ENCODE measurements around the gene B3GNT5. TPM values are rescaled to one million over a fixed set of nuclear protein-coding genes. Genes with fewer than 3 reads are reported as not detected.

The B3GNT5 gene
- total RNA-seq, 1 donor from 2014 or later, result 25.0 TPM

GRCh38 chr3:183264268-183264667 is 11.2 kb downstream of the B3GNT5 start:
- H3K9me3 Mint-ChIP-seq, result no peaks in the 10 kb centered on the region
- H3K27me3 Mint-ChIP-seq, result no peaks in the 10 kb centered on the region
- no peak overlapping the region for H3K4me3 Mint-ChIP-seq
- no peak overlapping the region for H3K27ac Mint-ChIP-seq
- peaks cover 11% of the 10 kb centered on the region for H3K36me3 Mint-ChIP-seq (ENCODE audit: low read depth)
- intact Hi-C loops (cut with micrococcal nuclease), result no loop called here
- peaks cover 27% of the 10 kb centered on the region for H3K4me1 Mint-ChIP-seq
- DNase-seq, result no peak

GRCh38 chr3:183265157-183265642 is 12.1 kb downstream of the B3GNT5 start:
- intact Hi-C loops (cut with micrococcal nuclease), result loop anchor here (5.0 kb wide), 4 partner anchors 53 to 287 kb away; no protein-coding TSS in a partner anchor

DNA sequence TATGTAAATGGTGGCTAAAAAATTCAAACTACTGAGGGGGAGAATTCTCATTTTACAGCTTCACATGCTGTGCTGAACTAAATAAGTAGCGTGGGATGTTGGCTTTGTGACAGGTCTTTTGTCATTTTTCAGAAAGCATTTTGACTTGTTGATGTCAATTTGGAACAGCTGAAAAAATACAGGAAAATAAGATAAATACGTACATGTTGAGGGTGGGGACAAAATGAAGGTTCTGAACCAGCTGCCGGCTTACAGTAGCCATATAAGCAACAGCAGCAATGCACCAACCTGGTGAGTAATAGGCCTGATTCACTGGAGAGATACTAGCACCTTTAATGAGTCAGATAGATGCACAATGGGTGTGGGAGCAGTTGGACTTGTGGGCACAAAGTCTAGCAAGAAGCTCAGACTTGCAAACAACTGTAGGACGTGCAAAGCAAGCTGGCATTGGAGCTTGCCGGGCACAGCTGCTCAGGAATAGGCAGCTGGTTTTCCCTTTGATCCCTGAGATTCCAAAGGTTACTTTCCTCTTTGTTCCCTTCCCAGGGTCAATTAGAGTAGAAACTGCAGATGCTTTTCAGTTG is 12.9 kb downstream of the B3GNT5 start:
- no peaks in the 10 kb centered on the region for H3K27me3 Mint-ChIP-seq
- no peaks in the 10 kb centered on the region for H3K9me3 Mint-ChIP-seq
- intact Hi-C loops (cut with micrococcal nuclease), result loop anchor here (1.0 to 5.0 kb wide), 8 partner anchors 12 to 286 kb away; no protein-coding TSS in a partner anchor
- peaks cover 16% of the 10 kb centered on the region for H3K36me3 Mint-ChIP-seq (ENCODE audit: low read depth)
- H3K4me3 Mint-ChIP-seq, result no peak overlapping the region
- peak; percentile 65 for DNase-seq
- H3K27ac Mint-ChIP-seq, result no peak overlapping the region
- H3K4me1 Mint-ChIP-seq, result peaks cover 19% of the 10 kb centered on the region

More at GRCh38 chr3:183265157-183265642, 12.1 kb downstream of the B3GNT5 start:
- Mint-ChIP-seq H3K4me3 (no peak overlapping the region), H3K9me3 (no peaks in the 10 kb centered on the region), H3K27ac (no peak overlapping the region), H3K4me1 (peaks cover 19% of the 10 kb centered on the region), H3K36me3 (ENCODE audit: low read depth) (peaks cover 15% of the 10 kb centered on the region), H3K27me3 (no peaks in the 10 kb centered on the region)
- peak; percentile 69 for DNase-seq

DNA sequence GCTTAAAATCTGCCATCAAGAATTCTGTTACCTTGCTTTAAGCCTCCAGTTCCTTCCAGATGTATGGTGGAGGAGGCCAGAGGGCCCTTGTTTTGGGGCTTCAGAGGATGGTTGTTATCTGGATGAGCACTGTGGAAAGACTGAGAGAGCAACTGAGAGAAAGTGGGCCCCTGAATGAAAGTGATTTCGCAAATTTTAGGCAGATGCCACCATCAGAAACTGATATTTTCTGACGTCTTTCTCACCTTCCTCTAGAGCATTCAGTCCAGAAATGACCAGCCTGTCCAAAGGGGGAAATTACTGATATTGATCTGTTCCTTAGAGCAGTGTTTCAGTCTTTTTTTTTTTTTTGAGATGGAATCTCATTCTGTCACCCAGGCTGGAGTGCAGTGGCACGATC is 13.4 kb downstream of the B3GNT5 start:
- peaks cover 19% of the 10 kb centered on the region for H3K4me1 Mint-ChIP-seq
- no peak overlapping the region for H3K4me3 Mint-ChIP-seq
- H3K36me3 Mint-ChIP-seq (ENCODE audit: low read depth), result peaks cover 19% of the 10 kb centered on the region
- H3K9me3 Mint-ChIP-seq, result no peaks in the 10 kb centered on the region
- DNase-seq, result no peak
- H3K27me3 Mint-ChIP-seq, result no peaks in the 10 kb centered on the region
- H3K27ac Mint-ChIP-seq, result no peak overlapping the region
- intact Hi-C loops (cut with micrococcal nuclease), result loop anchor here (1.0 to 5.0 kb wide), 8 partner anchors 12 to 286 kb away; no protein-coding TSS in a partner anchor

GRCh38 chr3:183267140-183267539 is 14.1 kb downstream of the B3GNT5 start:
- H3K27me3 Mint-ChIP-seq, result no peaks in the 10 kb centered on the region
- H3K27ac Mint-ChIP-seq, result no peak overlapping the region
- H3K4me1 Mint-ChIP-seq, result peaks cover 20% of the 10 kb centered on the region
- H3K9me3 Mint-ChIP-seq, result no peaks in the 10 kb centered on the region
- H3K36me3 Mint-ChIP-seq (ENCODE audit: low read depth), result peaks cover 21% of the 10 kb centered on the region
- no peak overlapping the region for H3K4me3 Mint-ChIP-seq
- no peak for DNase-seq
- intact Hi-C loops (cut with micrococcal nuclease), result loop anchor here (5.0 kb wide), 4 partner anchors 55 to 285 kb away; no protein-coding TSS in a partner anchor

DNA sequence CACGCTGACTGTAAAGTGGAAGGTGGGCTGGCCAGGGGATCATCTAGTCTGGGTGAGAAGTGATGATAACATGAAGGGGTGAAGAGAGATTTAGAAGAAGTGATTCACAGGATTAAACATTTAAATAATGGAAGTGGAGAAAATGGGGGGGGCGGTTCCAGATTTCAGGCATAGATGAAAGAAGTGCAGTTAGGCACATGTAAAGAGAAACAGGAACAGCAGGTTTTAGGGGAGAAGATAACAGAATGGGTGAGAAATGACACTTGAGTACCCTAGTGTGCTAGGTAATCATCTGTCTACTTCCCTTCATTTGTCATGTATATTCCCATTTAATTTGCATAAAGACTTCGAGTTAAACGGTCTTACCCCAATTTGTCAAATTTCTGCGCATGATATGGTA is 15.3 kb downstream of the B3GNT5 start:
- no peak for DNase-seq
- Mint-ChIP-seq H3K36me3 (ENCODE audit: low read depth) (peaks cover 21% of the 10 kb centered on the region), H3K4me1 (peaks cover 21% of the 10 kb centered on the region), H3K27ac (peak overlapping the region; percentile 2), H3K4me3 (no peak overlapping the region), H3K27me3 (no peaks in the 10 kb centered on the region), H3K9me3 (no peaks in the 10 kb centered on the region)
- intact Hi-C loops (cut with micrococcal nuclease), result loop anchor here (5.0 kb wide), 4 partner anchors 56 to 284 kb away; no protein-coding TSS in a partner anchor

GRCh38 chr3:183269345-183269744 is 16.3 kb downstream of the B3GNT5 start:
- peaks cover 22% of the 10 kb centered on the region for H3K4me1 Mint-ChIP-seq
- no peak overlapping the region for H3K4me3 Mint-ChIP-seq
- DNase-seq, result no peak
- no peaks in the 10 kb centered on the region for H3K27me3 Mint-ChIP-seq
- no peak overlapping the region for H3K27ac Mint-ChIP-seq
- peaks cover 23% of the 10 kb centered on the region for H3K36me3 Mint-ChIP-seq (ENCODE audit: low read depth)
- intact Hi-C loops (cut with micrococcal nuclease), result loop anchor here (5.0 kb wide), 4 partner anchors 57 to 283 kb away; no protein-coding TSS in a partner anchor
- H3K9me3 Mint-ChIP-seq, result no peaks in the 10 kb centered on the region

- Mint-ChIP-seq H3K9me3 (no peaks in the 10 kb centered on the region), H3K4me3 (no peak overlapping the region), H3K4me1 (peaks cover 22% of the 10 kb centered on the region), H3K27me3 (no peaks in the 10 kb centered on the region), H3K36me3 (ENCODE audit: low read depth) (peaks cover 26% of the 10 kb centered on the region), H3K27ac (no peak overlapping the region)
- intact Hi-C loops (cut with micrococcal nuclease), result no loop called here
- DNase-seq, result no peak
Observed at GRCh38 chr3:183270344-183270743, 17.3 kb downstream of the B3GNT5 start.

- intact Hi-C loops (cut with micrococcal nuclease), result no loop called here
- Mint-ChIP-seq H3K27ac (no peak overlapping the region), H3K9me3 (no peaks in the 10 kb centered on the region), H3K27me3 (no peaks in the 10 kb centered on the region), H3K4me1 (peaks cover 18% of the 10 kb centered on the region), H3K36me3 (ENCODE audit: low read depth) (peaks cover 23% of the 10 kb centered on the region), H3K4me3 (no peak overlapping the region)
- no peak for DNase-seq
Observed at GRCh38 chr3:183272142-183272541, 19.1 kb downstream of the B3GNT5 start.

- Mint-ChIP-seq H3K27ac (no peak overlapping the region), H3K36me3 (ENCODE audit: low read depth) (peaks cover 22% of the 10 kb centered on the region), H3K27me3 (no peaks in the 10 kb centered on the region), H3K4me1 (peaks cover 15% of the 10 kb centered on the region), H3K9me3 (no peaks in the 10 kb centered on the region), H3K4me3 (no peak overlapping the region)
- no peak for DNase-seq
- intact Hi-C loops (cut with micrococcal nuclease), result no loop called here
Observed at GRCh38 chr3:183272791-183273190, 19.7 kb downstream of the B3GNT5 start.

GRCh38 chr3:183274609-183275008 is 21.6 kb downstream of the B3GNT5 start:
- H3K9me3 Mint-ChIP-seq, result no peaks in the 10 kb centered on the region
- DNase-seq, result no peak
- no peak overlapping the region for H3K27ac Mint-ChIP-seq
- no peaks in the 10 kb centered on the region for H3K27me3 Mint-ChIP-seq
- intact Hi-C loops (cut with micrococcal nuclease), result no loop called here
- H3K36me3 Mint-ChIP-seq (ENCODE audit: low read depth), result peaks cover 19% of the 10 kb centered on the region
- H3K4me1 Mint-ChIP-seq, result peaks cover 9% of the 10 kb centered on the region
- H3K4me3 Mint-ChIP-seq, result no peak overlapping the region

DNA sequence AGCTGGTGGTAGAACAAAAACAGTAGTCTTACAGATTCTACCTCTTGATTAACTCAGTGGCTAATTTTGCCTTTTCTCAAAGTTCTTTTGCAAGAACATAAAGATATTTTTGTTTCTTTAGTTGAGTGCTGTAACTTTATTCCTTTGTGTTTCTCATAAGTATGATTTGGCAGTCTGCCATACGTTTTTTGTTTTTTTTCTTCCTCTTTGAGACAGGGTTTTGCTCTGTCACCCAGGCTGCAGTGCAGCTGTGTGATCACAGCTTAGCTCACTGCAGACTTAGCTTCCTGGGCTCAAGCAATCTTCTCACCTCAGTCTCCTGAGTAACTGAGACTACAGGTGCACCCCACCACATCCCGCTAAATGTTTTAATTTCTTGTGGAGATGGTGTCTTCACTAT is 22.4 kb downstream of the B3GNT5 start:
- intact Hi-C loops (cut with micrococcal nuclease), result no loop called here

DNA sequence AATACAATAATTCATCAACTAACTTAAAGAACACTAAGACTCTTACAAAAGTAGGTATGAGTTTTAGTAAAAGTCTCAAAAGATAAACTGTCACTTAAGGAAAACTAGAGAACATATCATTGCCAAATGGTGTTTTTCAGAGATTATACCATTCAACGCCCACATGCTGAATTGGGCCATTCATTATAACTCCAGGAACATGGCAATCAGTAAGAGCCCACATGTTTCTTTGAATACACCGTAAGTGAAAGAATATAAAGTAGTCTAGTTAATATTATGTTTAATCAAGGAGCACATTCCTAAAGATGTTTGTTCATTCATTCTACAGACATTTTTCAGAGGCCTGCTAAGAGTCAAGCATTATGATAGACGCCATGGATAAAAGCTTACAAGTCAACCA is 22.9 kb downstream of the B3GNT5 start:
- Mint-ChIP-seq H3K4me1 (peaks cover 9% of the 10 kb centered on the region), H3K27ac (peak overlapping the region; percentile 6), H3K36me3 (ENCODE audit: low read depth) (peaks cover 14% of the 10 kb centered on the region), H3K9me3 (no peaks in the 10 kb centered on the region), H3K27me3 (no peaks in the 10 kb centered on the region), H3K4me3 (no peak overlapping the region)
- DNase-seq, result no peak
- intact Hi-C loops (cut with micrococcal nuclease), result no loop called here

More for the DNA sequence above, 22.4 kb downstream of the B3GNT5 start:
- H3K9me3 Mint-ChIP-seq, result no peaks in the 10 kb centered on the region
- peaks cover 9% of the 10 kb centered on the region for H3K4me1 Mint-ChIP-seq
- no peak for DNase-seq
- H3K36me3 Mint-ChIP-seq (ENCODE audit: low read depth), result peaks cover 15% of the 10 kb centered on the region
- no peak overlapping the region for H3K27ac Mint-ChIP-seq
- no peaks in the 10 kb centered on the region for H3K27me3 Mint-ChIP-seq
- H3K4me3 Mint-ChIP-seq, result no peak overlapping the region

- no peak for DNase-seq
- Mint-ChIP-seq H3K36me3 (ENCODE audit: low read depth) (peaks cover 8% of the 10 kb centered on the region), H3K27ac (no peak overlapping the region), H3K9me3 (no peaks in the 10 kb centered on the region), H3K4me3 (no peak overlapping the region), H3K4me1 (peaks cover 8% of the 10 kb centered on the region), H3K27me3 (no peaks in the 10 kb centered on the region)
- intact Hi-C loops (cut with micrococcal nuclease), result no loop called here
Observed at GRCh38 chr3:183277260-183277659, 24.2 kb downstream of the B3GNT5 start.

Measured in activated CD4-positive, alpha-beta T cell treated with anti-CD3 and anti-CD28 coated beads, Interleukin-2, amount 10 ng/mL, durations not matched to agents 24 days and 14 days (primary cell).